ENCODE measurements around the gene SMAD3.

The SMAD3 gene

GRCh38 chr15:67101911-67102598 is 36.7 kb downstream of the SMAD3 start:
- Mint-ChIP-seq H3K36me3 (ENCODE audit: insufficient read depth) (peaks cover 11% of the 10 kb centered on the region), H3K27ac (ENCODE audit: low read depth) (no peak overlapping the region), H3K4me1 (peaks cover 51% of the 10 kb centered on the region), H3K9me3 (no peaks in the 10 kb centered on the region), H3K4me3 (no peak overlapping the region), H3K27me3 (no peaks in the 10 kb centered on the region)
- ATAC-seq (replicated peaks; ENCODE audit: extremely low read depth, poor library complexity, severe bottlenecking): peak; percentile 88
- peak in 1 of 2 donors; percentile 46 for DNase-seq (ENCODE audit: low spot score in 2 of 2)

GRCh38 chr15:67102599-67102929 is 37.2 kb downstream of the SMAD3 start:
- Mint-ChIP-seq H3K36me3 (ENCODE audit: insufficient read depth) (peaks cover 11% of the 10 kb centered on the region), H3K9me3 (no peaks in the 10 kb centered on the region), H3K4me1 (peaks cover 51% of the 10 kb centered on the region), H3K27me3 (no peaks in the 10 kb centered on the region), H3K27ac (ENCODE audit: low read depth) (no peak overlapping the region), H3K4me3 (no peak overlapping the region)
- ATAC-seq (replicated peaks; ENCODE audit: extremely low read depth, poor library complexity, severe bottlenecking): no peak
- no peak for DNase-seq (ENCODE audit: low spot score in 2 of 2)

- Mint-ChIP-seq H3K4me3 (no peak overlapping the region), H3K27me3 (no peaks in the 10 kb centered on the region), H3K4me1 (peaks cover 51% of the 10 kb centered on the region), H3K9me3 (no peaks in the 10 kb centered on the region), H3K27ac (ENCODE audit: low read depth) (no peak overlapping the region), H3K36me3 (ENCODE audit: insufficient read depth) (peaks cover 12% of the 10 kb centered on the region)
- DNase-seq (ENCODE audit: low spot score in 2 of 2) (no peak), ATAC-seq (replicated peaks; ENCODE audit: extremely low read depth, poor library complexity, severe bottlenecking) (no peak)
Measured at GRCh38 chr15:67103021-67103420, 37.6 kb downstream of the SMAD3 start.

GRCh38 chr15:67103432-67103831 is 38.0 kb downstream of the SMAD3 start:
- Mint-ChIP-seq H3K4me3 (no peak overlapping the region), H3K36me3 (ENCODE audit: insufficient read depth) (peaks cover 12% of the 10 kb centered on the region)

GRCh38 chr15:67103869-67104268 is 38.5 kb downstream of the SMAD3 start:
- no peak for DNase-seq (ENCODE audit: low spot score in 2 of 2)
- peaks cover 51% of the 10 kb centered on the region for H3K4me1 Mint-ChIP-seq

More at GRCh38 chr15:67103432-67103831, 38.0 kb downstream of the SMAD3 start:
- no peak for ATAC-seq (replicated peaks; ENCODE audit: extremely low read depth, poor library complexity, severe bottlenecking)
- no peak for DNase-seq (ENCODE audit: low spot score in 2 of 2)
- H3K27ac Mint-ChIP-seq (ENCODE audit: low read depth): no peak overlapping the region
- H3K4me1 Mint-ChIP-seq: peaks cover 51% of the 10 kb centered on the region
- no peaks in the 10 kb centered on the region for H3K9me3 Mint-ChIP-seq
- no peaks in the 10 kb centered on the region for H3K27me3 Mint-ChIP-seq

GRCh38 chr15:67104510-67104909 is 39.1 kb downstream of the SMAD3 start:
- Mint-ChIP-seq H3K4me1 (peaks cover 51% of the 10 kb centered on the region), H3K9me3 (no peaks in the 10 kb centered on the region), H3K27ac (ENCODE audit: low read depth) (no peak overlapping the region), H3K36me3 (ENCODE audit: insufficient read depth) (peaks cover 6% of the 10 kb centered on the region), H3K27me3 (no peaks in the 10 kb centered on the region), H3K4me3 (no peak overlapping the region)
- DNase-seq (ENCODE audit: low spot score in 2 of 2) (no peak), ATAC-seq (replicated peaks; ENCODE audit: extremely low read depth, poor library complexity, severe bottlenecking) (no peak)

More at GRCh38 chr15:67103869-67104268, 38.5 kb downstream of the SMAD3 start:
- no peaks in the 10 kb centered on the region for H3K9me3 Mint-ChIP-seq
- H3K27me3 Mint-ChIP-seq: no peaks in the 10 kb centered on the region
- no peak overlapping the region for H3K27ac Mint-ChIP-seq (ENCODE audit: low read depth)
- ATAC-seq (replicated peaks; ENCODE audit: extremely low read depth, poor library complexity, severe bottlenecking): no peak
- peaks cover 8% of the 10 kb centered on the region for H3K36me3 Mint-ChIP-seq (ENCODE audit: insufficient read depth)
- H3K4me3 Mint-ChIP-seq: no peak overlapping the region

GRCh38 chr15:67105065-67105951 is 39.9 kb downstream of the SMAD3 start:
- ATAC-seq (replicated peaks; ENCODE audit: extremely low read depth, poor library complexity, severe bottlenecking): no peak
- Mint-ChIP-seq H3K9me3 (no peaks in the 10 kb centered on the region), H3K36me3 (ENCODE audit: insufficient read depth) (peaks cover 7% of the 10 kb centered on the region), H3K4me3 (peak overlapping the region; percentile 72), H3K4me1 (peaks cover 57% of the 10 kb centered on the region), H3K27ac (ENCODE audit: low read depth) (peak overlapping the region; percentile 89), H3K27me3 (no peaks in the 10 kb centered on the region)
- DNase-seq (ENCODE audit: low spot score in 2 of 2): no peak

- Mint-ChIP-seq H3K36me3 (ENCODE audit: insufficient read depth) (peaks cover 8% of the 10 kb centered on the region), H3K27me3 (no peaks in the 10 kb centered on the region), H3K4me3 (peak overlapping the region; percentile 72), H3K4me1 (peaks cover 66% of the 10 kb centered on the region), H3K27ac (ENCODE audit: low read depth) (peak overlapping the region; percentile 89), H3K9me3 (no peaks in the 10 kb centered on the region)
- no peak for ATAC-seq (replicated peaks; ENCODE audit: extremely low read depth, poor library complexity, severe bottlenecking)
- DNase-seq (ENCODE audit: low spot score in 2 of 2): no peak
Measured at GRCh38 chr15:67105991-67106763, 40.8 kb downstream of the SMAD3 start.

GRCh38 chr15:67106764-67107013 is 41.3 kb downstream of the SMAD3 start:
- H3K4me3 Mint-ChIP-seq: peak overlapping the region; percentile 72
- H3K36me3 Mint-ChIP-seq (ENCODE audit: insufficient read depth): peaks cover 8% of the 10 kb centered on the region
- H3K9me3 Mint-ChIP-seq: no peaks in the 10 kb centered on the region
- no peak for DNase-seq (ENCODE audit: low spot score in 2 of 2)
- H3K27ac Mint-ChIP-seq (ENCODE audit: low read depth): peak overlapping the region; percentile 89
- no peaks in the 10 kb centered on the region for H3K27me3 Mint-ChIP-seq
- ATAC-seq (replicated peaks; ENCODE audit: extremely low read depth, poor library complexity, severe bottlenecking): no peak
- H3K4me1 Mint-ChIP-seq: peaks cover 68% of the 10 kb centered on the region

GRCh38 chr15:67107014-67107812 is 41.8 kb downstream of the SMAD3 start:
- DNase-seq (ENCODE audit: low spot score in 2 of 2) (no peak), ATAC-seq (replicated peaks; ENCODE audit: extremely low read depth, poor library complexity, severe bottlenecking) (no peak)
- H3K4me3 Mint-ChIP-seq: peak overlapping the region; percentile 72
- peak overlapping the region; percentile 89 for H3K27ac Mint-ChIP-seq (ENCODE audit: low read depth)
- H3K9me3 Mint-ChIP-seq: no peaks in the 10 kb centered on the region
- peaks cover 8% of the 10 kb centered on the region for H3K36me3 Mint-ChIP-seq (ENCODE audit: insufficient read depth)
- H3K4me1 Mint-ChIP-seq: peaks cover 68% of the 10 kb centered on the region
- H3K27me3 Mint-ChIP-seq: no peaks in the 10 kb centered on the region

- H3K36me3 Mint-ChIP-seq (ENCODE audit: insufficient read depth): peaks cover 5% of the 10 kb centered on the region
- no peaks in the 10 kb centered on the region for H3K27me3 Mint-ChIP-seq
- peak overlapping the region; percentile 72 for H3K4me3 Mint-ChIP-seq
- peaks cover 72% of the 10 kb centered on the region for H3K4me1 Mint-ChIP-seq
- peak overlapping the region; percentile 75 for H3K27ac Mint-ChIP-seq (ENCODE audit: low read depth)
- no peaks in the 10 kb centered on the region for H3K9me3 Mint-ChIP-seq
- DNase-seq (ENCODE audit: low spot score in 2 of 2) (no peak), ATAC-seq (replicated peaks; ENCODE audit: extremely low read depth, poor library complexity, severe bottlenecking) (no peak)
Measured at GRCh38 chr15:67108122-67108961, 42.9 kb downstream of the SMAD3 start.

Measured in central memory CD8-positive, alpha-beta T cell (primary cell).